Fibroblast of skin of right quadriceps (primary cell): Measurements from ENCODE around the gene COL19A1.

Experiments used
- DNase-seq: peaks from one replicate; pipeline ENCODE4 v3.0.0-alpha.2; 2013

COL19A1 gene

DNA sequence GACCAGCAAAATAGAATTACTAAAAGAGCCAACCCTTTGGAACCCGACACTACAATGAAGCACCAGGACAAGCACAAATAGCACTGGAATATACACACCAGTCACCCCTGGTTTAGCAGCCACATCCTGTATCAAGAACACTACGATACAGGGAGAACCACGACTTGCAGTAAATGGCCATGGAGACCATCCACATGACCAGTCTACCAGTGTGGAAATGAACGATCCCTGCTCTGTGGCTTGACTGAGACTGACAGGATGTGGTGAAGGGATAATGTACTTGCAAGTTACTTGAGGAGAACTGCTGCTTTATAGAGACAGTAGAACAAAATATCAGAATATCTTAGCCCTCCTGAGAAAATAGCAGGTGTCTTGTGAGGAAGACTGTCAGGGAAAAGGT lies 266.9 kb downstream of the COL19A1 start:
- no peak for DNase-seq

- DNase-seq = no peak
Observed at GRCh38 chr6:70134542-70134941, 268.2 kb downstream of the COL19A1 start.

DNA sequence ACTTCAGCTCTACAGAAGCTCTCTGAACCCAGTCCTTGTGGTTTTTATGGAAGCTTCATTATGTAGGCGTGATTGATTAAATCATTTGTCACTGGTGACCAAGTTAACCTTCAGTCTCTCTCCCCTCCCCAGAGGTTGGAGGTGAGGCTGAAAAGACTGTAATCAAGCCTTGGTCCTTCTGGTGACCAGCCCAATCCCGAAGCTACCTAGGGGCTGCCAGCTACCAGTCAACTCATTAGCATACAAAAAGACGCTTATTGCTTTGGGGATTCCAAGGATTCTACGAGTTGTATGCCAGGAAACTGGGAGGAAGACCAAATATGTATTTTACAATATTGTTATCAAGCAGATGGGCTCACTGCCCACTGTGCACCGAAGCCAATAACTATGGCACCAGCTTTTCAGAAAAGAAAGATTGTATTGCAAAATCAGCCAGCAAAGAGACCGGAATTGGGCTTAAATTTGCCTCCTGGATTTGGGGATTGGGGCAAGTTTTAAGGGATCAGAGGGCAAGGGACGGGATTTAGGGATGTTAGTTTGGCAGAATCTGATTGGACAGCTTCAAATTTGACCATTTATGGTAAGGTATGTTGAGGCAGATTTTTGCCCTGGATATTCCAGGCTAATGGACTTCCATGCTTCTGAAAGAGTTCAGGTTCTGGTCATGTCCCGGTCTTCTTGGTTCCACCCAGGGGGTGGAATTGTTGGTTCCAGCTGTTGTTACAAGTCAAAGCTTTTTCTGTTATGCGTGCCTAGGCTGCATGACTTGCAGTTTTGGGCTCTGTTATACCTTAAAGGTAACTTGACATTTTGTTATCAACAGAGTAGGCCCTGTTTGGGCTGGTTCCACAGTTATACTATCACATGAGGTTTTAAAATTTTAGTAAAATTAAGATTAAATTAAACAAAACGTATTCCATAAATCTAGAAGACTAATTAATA lies 269.1 kb downstream of the COL19A1 start:
- DNase-seq = no peak

GRCh38 chr6:70136996-70137395 lies 270.6 kb downstream of the COL19A1 start:
- no peak for DNase-seq

GRCh38 chr6:70140496-70140895 lies 274.1 kb downstream of the COL19A1 start:
- DNase-seq = no peak

GRCh38 chr6:70142034-70142433 lies 275.7 kb downstream of the COL19A1 start:
- DNase-seq = no peak

DNA sequence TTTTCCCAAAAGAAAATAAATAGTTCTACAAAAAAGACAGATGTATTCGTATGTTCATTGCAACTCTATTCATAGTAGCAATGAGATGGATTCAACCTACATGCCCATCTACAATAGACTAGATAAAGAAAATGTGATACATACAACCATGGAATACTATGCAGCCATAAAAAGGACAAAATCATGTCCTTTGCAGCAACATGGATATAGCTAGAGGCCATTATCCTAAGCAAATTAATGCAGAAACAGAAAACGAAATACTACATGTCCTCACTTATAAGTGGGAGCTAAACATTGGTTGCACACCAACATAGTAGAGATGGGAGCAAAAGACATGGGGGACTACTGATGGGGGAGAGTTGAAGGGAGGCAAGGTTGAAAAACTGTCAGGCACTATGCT lies 278.8 kb downstream of the COL19A1 start:
- DNase-seq = no peak

DNA sequence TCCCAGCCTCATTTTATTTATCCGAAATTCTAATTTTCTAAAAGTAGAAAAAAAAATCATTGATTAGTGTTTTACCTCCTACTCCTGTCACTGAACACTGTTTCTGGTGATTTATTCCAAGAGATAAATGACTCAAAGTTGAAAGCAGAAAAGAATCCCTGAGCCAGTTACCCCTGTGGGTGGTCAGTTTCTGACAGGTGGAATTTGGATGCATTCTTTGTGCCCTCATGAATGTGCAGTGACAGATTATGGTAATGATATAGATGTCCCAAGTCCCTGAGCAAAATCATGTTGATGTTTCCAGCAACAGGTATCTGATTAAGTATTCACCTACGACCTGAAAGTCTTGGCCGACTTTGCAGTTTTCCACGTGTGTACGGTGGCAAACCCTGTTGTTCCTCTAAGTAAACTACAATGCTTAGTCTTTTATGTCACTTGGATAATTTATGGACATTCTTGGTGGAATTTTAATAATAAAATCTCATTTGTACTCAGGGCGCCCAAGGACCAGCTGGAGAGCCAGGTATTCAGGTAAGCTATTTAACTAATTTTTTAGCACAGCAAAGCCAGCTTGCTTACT lies 282.9 kb downstream of the COL19A1 start:
- no peak for DNase-seq

DNA sequence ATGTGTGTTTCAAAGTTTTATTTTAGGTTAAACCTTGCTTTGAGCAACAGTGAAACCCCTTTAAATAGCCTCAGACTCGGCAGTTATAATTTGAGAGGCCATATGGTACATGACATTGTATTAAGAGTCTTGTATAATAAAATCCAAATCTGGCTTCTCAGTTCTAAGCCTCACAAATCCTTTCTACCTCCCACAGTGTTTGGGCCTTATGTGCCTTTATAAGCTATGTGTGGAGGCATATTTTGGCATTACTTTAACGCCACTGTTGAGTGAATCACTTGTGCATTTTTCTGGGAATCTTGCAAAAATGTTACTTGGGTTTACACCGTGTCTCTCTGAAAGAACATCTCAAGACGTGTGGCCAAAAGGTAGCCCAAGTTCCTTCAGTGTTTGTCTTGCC lies 284.2 kb downstream of the COL19A1 start:
- peak; percentile 15 for DNase-seq

GRCh38 chr6:70151616-70152015 lies 285.3 kb downstream of the COL19A1 start:
- peak; percentile 14 for DNase-seq

- DNase-seq = no peak
Observed at GRCh38 chr6:70152786-70153185, 286.4 kb downstream of the COL19A1 start.

DNA sequence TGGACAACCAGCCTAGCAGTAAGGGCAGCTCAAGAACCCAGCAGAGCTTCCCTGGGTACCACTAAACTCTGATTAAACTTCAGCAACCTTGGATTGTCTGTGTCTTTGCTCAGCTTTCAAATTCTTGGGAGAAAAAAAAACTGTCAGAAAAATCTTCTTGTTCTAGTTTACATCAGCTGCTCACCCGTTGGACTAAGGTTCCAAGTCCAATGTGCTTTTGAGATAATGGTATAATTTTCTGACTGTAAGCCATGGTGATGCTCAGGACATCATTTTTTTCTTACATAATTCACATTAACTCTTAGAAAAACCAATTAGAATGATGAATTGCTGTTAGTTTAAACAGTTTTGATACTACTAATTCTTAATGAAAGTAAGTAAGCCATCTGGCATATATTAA lies 290.7 kb downstream of the COL19A1 start:
- DNase-seq = no peak

- DNase-seq = no peak
Observed at GRCh38 chr6:70160276-70160675, 293.9 kb downstream of the COL19A1 start.

DNA sequence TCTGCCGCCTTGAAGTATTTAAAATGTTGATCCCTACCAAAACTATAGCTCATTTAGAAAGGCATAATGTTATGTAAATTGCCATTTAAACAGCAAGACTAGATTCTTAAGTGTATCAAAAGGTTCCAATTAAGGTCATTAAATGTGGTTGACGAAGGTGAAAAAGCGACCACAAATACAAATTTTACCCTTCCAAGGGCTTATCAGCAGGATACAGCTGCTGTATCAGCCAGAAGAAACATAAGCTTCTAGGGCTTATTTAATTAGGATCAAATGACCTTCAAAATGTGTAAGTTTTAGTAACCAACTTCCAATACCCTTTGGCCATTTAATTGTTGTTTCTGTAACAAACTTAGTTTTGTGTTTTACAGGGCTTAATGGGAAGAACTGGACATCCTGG lies 296.6 kb downstream of the COL19A1 start:
- DNase-seq = no peak

- DNase-seq = no peak
Observed at GRCh38 chr6:70163795-70164194, 297.4 kb downstream of the COL19A1 start.

GRCh38 chr6:70164556-70164955 lies 298.2 kb downstream of the COL19A1 start:
- no peak for DNase-seq

DNA sequence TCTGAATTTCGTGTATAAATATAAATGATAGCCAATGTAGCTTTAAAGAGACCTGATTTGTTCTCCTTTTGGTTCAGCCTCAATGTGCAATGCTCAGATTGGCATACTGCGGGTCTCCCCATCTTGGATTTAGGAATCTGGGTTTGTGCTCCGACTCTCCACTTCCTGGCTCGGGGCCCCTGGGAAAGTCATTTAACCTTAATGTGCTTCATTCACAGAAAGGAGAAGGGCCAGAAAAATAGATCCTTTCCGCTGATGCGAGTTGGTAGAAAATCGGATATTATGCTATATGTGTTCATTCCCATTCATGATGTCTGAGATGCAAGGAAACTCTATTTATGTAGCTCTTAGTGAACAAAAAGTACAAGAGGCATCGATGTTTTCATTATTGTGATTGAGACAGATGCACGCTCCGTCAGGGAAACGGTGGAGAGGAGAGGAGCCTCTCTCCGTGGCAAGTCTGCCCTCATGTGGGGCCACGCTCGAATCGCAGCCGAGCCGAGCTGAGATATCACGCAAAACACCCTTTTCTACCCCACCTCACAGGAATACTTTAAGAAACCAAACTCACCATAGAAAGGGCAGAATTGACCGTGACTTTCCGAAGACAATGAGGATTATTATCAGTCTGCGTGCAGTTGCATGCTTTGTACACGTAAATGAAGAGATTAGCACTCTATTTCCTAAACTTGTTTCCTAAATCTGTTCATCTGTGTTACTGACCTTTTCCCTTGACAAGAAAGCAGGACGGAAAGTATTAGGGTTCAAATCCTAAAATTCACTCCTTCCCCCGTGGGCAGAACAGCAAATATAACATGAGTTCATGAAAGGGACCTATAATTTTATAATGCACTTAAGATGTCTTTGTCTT lies 300.0 kb downstream of the COL19A1 start:
- DNase-seq = peak; percentile 42

DNA sequence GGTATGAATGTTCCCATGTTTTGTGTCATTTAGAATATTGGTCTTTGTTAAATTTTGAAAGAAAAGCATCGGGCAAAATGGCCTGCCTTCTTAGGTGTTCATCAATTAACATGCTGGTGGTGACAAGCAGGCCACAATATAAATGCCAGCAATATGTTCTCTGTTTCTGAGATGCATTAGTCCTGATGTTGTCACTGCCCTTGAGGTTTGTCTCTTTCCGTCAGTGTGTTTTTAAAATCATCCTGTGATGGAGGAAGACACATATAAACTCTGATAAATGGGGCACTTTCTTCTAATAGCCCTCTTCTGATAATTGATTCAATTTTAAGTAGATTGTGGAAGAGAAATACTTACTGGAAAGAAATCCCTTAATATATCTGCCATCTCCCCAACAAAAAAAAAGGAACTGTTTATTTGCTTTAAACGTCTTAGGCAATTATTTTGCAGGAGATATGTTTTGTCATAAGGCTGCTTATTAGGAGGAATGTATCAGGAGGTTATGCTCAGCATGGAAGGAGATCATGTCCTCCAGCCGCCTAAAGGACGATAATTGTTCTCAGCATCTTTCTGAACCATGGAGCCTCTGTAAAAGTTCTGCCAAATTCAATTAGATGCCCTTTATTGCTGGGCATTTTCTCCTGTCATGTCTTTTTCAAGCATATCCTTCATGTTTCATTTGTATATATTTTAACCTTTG lies 302.5 kb downstream of the COL19A1 start:
- DNase-seq = no peak

- DNase-seq = peak; percentile 59
Observed at GRCh38 chr6:70171236-70171635, 304.9 kb downstream of the COL19A1 start.

- no peak for DNase-seq
Observed at GRCh38 chr6:70172252-70172651, 305.9 kb downstream of the COL19A1 start.

DNA sequence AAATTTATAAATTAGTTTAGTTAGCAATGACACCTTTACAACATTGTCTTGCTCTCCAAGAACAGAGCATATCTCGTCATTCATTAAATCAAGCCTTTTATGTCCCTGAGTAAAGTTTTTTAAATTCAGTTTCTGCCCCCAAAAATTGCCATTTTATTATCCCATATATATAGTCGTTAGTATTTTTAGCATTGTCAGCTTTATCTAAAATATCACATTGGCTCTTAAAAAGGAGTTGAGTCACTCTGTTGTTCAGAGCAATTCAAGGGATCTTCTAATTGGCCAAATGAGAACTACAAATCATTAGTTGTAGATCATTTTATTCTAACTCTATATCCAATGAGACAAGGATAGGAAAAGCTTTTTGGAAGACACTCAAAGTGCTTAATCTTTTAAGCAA lies 309.4 kb downstream of the COL19A1 start:
- no peak for DNase-seq

DNA sequence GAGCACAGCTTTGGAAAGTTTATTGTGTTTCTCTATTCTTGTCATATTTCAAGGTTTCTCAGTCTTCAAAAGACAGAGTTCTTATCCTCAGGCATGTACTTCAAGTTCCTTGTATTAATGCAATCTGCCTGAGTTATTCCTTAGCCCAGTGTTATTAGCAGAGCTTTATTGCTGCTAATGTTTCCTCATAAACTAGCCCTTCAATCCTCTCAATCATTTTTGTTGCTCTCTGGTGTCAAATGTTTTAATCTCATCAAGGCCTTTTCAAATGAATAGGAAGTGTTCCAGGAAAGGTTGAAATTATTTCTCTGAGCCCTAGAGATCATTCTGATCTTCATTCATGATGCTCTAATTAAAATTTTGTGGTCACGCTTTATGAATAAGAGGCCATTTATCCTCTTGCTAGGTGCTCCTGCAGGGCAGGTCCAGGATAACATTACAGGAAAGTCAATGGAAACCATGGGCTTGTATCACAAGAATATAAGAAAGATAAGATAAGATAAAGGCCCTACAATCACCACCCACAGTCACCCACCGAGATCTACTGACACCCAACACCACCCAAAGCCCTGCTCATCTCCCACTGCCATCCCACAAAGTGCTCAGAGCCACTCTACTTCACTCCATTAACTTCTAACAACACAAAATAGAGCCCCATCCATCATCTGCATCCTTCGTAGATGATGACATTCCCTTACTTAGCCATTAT lies 310.6 kb downstream of the COL19A1 start:
- no peak for DNase-seq
